GM21528 (cell line): ENCODE results near the gene SARS2.

ENCODE experiments used
- ATAC-seq: cut with Tn5 transposase; IDR thresholded peaks from one replicate; pipeline ENCODE4 v1.9.1; 2021; ENCODE audit warnings: mild to moderate bottlenecking, moderate library complexity; ENCODE audit not compliant: unreplicated experiment, low FRiP score

SARS2 gene

GRCh38 chr19:38869836-38870607 lies 60.5 kb downstream of the SARS2 start:
- peak; percentile 58 for ATAC-seq

- ATAC-seq: no peak
These were observed 61.3 kb downstream of the SARS2 start for GRCh38 chr19:38869160-38869835.

GRCh38 chr19:38868551-38868950 lies 62.0 kb downstream of the SARS2 start:
- ATAC-seq: no peak

GRCh38 chr19:38867171-38867780 lies 63.3 kb downstream of the SARS2 start:
- no peak for ATAC-seq
